ENCODE data around the gene C3orf70. TPM values are rescaled to one million over a fixed set of nuclear protein-coding genes. Genes with fewer than 3 reads are reported as not detected.

Gene C3orf70, protein sequence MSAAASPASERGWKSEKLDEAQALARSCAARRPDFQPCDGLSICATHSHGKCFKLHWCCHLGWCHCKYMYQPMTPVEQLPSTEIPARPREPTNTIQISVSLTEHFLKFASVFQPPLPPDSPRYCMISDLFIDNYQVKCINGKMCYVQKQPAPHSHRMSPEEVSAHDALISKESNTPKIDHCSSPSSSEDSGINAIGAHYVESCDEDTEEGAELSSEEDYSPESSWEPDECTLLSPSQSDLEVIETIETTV
- total RNA-seq = 0.09 and 0.90 TPM in 2 replicates

DNA sequence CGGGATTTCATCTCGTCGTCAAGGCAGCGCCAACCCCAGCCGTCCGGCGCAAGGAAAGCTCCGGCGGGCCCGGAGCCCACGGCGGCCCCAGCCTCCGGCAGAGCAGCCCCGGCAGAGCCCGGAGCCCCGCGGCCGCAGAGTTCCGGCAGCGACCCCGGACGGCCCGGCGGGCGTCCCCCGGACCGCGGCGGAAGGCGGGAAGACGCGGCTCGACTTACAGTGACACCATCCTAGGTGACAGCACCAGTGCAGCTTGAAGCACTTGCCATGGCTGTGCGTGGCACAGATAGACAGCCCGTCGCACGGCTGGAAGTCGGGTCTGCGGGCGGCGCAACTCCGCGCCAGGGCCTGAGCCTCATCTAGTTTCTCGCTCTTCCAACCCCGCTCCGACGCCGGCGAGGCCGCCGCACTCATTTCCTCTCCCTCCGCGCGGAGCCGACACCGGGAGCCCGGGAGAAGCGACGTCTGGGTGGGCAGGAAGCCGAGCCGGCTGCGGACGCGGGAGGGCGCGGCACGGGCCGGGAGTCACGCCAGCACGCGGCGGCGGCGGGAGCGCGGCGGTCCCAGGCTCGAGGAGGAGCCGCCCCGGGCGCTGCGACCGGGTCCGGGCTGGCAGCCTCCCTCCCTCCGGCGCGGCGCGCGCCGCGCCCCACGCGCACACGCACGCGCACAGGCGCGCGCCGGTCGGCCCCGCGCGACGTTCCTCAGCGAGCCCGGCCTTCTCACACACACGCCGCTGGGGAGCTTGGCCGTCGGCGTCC lies at the start of gene C3orf70:
Gene C3orf70 (minus strand): TSS at position 651 of the 761 bp plus-strand sequence. CDS start 237 bp downstream, at position 414.

Other genes starting within 250 kb of the C3orf70 start
- 2.1 and 5.1 TPM in 2 replicates for gene EHHADH, start 101.0 kb upstream of the C3orf70 start, total RNA-seq
- gene MAP3K13, start 210.1 kb upstream of the C3orf70 start, total RNA-seq = 9.7 and 10.0 TPM in 2 replicates

All from endothelial cell of coronary artery (primary cell).